Measurements from ENCODE around the gene ARHGAP35. TPM values are rescaled to one million over a fixed set of nuclear protein-coding genes. Genes with fewer than 3 reads are reported as not detected.

Gene ARHGAP35
- total RNA-seq, 2 donors from 2014 or later = 59.1 to 76.5 TPM

DNA sequence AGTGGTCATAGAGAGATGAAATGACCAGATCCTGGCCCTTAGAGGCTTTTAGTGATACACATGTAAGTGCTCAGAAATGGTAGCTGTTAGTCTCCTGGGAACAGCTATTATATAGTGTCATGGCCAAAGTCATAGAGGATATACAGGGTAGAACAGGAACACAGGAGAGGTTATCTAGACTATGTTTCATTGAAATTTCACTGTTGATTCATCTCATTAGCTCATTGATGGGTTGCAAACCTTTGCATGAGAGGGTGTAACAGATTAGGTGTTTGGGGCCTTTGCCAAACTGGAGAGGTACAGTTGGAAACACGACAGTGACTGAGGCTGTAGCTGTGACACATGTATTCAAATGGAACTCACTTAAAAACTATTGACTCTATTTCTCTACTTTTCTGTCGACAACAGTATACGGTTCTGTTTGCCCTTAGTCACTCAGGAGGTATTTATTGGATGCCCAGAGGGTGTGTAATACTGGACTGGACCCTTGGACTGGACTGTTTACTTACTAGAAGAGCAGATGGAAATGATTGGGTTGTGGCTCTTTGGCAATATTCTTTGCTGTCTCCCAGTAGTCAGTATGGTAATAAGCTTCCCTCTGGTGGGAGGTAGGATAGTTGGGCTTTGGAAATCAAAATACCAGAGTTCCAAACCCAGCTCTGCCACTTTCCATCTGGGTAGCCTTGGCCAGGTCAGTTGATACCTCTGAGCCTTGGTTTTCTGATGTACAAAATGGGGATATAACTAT lies 29.8 kb downstream of the ARHGAP35 start:
- Histone ChIP-seq H3K9me3 (peaks cover 0 to 4% of the 10 kb centered on the region in 2 donors), H3K27me3 (no peaks in the 10 kb centered on the region), H3K36me3 (no peaks in the 10 kb centered on the region), H3K4me1 (peaks cover 0 to 13% of the 10 kb centered on the region in 2 donors), H3K27ac (peak overlapping the region in 1 of 2 donors; percentile 4), H3K4me3 (no peak overlapping the region)
- DNase-seq (ENCODE audit: low spot score) = no peak
- TF ChIP-seq, protein P1, sequence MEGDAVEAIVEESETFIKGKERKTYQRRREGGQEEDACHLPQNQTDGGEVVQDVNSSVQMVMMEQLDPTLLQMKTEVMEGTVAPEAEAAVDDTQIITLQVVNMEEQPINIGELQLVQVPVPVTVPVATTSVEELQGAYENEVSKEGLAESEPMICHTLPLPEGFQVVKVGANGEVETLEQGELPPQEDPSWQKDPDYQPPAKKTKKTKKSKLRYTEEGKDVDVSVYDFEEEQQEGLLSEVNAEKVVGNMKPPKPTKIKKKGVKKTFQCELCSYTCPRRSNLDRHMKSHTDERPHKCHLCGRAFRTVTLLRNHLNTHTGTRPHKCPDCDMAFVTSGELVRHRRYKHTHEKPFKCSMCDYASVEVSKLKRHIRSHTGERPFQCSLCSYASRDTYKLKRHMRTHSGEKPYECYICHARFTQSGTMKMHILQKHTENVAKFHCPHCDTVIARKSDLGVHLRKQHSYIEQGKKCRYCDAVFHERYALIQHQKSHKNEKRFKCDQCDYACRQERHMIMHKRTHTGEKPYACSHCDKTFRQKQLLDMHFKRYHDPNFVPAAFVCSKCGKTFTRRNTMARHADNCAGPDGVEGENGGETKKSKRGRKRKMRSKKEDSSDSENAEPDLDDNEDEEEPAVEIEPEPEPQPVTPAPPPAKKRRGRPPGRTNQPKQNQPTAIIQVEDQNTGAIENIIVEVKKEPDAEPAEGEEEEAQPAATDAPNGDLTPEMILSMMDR (IDR thresholded peaks at IDR 0.05) = no peak

DNA sequence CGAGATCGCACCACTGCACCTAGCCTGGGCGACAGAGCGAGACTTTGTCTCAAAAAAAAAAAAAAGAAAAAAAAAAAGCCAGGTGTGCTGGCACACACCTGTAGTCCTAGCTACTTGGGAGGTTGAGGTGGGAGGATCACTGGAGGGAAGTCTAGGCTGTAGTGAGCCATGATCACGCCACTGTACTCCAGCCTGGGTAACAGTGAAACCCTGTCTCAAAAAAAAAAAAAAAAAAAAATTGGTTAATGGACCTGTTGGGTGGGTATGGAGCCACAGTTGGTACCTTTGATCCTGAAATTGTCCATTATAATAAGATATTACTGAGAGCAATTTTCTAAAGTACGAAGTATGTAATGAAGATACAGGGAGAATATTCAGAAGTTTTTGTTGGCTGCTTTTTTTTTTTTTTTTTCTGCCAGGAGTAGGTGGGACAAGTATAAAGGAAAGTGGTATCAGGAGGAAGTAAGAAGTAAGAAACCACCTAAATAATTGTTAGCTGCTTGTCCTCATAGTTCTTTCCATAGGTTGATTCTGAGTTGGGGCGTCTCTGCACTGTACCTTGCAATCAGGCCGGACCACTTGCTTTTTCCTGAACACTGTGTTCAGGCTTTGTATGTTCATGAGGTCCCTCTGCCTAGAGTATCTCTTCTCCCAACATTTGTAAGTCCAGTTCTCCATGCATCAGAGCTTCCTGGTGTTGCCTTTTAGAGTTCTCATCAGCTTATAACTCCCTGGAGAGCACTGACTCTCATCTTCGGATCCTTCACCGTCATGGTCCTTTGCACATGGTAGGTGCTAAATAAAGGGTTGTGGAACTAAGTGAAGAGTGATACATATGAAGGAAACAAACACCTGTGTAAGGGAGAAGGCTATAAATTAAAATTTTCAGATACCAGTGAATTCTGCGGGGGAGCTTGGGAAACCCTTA lies 31.7 kb downstream of the ARHGAP35 start:
- DNase-seq (ENCODE audit: low spot score) = no peak
- no peak overlapping the region for H3K27ac ChIP-seq
- no peaks in the 10 kb centered on the region for H3K36me3 ChIP-seq
- peaks cover 0 to 7% of the 10 kb centered on the region in 2 donors for H3K4me1 ChIP-seq
- TF ChIP-seq, protein P1 (IDR thresholded peaks at IDR 0.05) = no peak
- H3K4me3 ChIP-seq = no peak overlapping the region
- no peaks in the 10 kb centered on the region for H3K9me3 ChIP-seq
- H3K27me3 ChIP-seq = no peaks in the 10 kb centered on the region

DNA sequence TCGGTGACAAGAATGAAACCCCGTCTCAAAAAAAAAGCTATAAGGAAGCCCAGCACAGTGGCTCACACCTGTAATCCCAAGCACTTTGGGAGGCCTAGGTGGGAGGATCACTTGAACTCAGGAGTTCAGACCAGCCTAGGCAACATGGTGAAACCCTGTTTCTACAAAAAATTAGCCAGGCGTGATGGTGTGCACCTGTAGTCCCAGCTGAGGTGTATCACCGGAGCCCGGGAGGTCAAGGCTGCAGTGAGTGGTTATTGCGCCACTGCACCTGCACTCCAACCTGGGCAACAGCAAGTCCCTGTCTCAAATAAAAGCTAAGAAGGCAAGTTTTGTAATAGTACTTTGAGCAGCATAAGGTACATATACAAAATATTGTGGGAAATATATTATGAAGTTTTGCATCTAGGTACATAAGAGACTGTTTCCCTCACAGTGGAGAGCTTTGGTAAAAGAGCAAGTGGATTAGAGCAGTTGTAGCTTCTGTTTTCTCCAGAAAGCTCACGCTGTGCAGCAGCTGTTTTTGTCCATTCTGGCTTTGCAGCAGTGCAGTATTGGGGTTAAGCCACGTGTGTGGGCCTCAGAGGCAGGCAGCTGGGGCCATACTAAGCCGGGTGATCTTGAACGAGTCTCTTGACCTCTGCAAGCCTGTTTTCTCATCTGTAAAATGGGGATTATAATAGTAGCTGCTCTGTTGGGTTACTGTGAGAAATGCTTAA lies 35.4 kb downstream of the ARHGAP35 start:
- H3K4me3 ChIP-seq = no peak overlapping the region
- H3K36me3 ChIP-seq = no peaks in the 10 kb centered on the region
- DNase-seq (ENCODE audit: low spot score) = no peak
- no peaks in the 10 kb centered on the region for H3K9me3 ChIP-seq
- H3K27ac ChIP-seq = no peak overlapping the region
- TF ChIP-seq, protein P1 (IDR thresholded peaks at IDR 0.05) = no peak
- peaks cover 0 to 11% of the 10 kb centered on the region in 2 donors for H3K4me1 ChIP-seq
- no peaks in the 10 kb centered on the region for H3K27me3 ChIP-seq

GRCh38 chr19:46898731-46899130 lies 37.9 kb downstream of the ARHGAP35 start:
- H3K4me1 ChIP-seq = peaks cover 0 to 36% of the 10 kb centered on the region in 2 donors
- no peak overlapping the region for H3K4me3 ChIP-seq
- no peak overlapping the region for H3K27ac ChIP-seq
- TF ChIP-seq, protein P1 (IDR thresholded peaks at IDR 0.05) = no peak
- no peaks in the 10 kb centered on the region for H3K27me3 ChIP-seq
- no peaks in the 10 kb centered on the region for H3K36me3 ChIP-seq
- H3K9me3 ChIP-seq = no peaks in the 10 kb centered on the region
- DNase-seq (ENCODE audit: low spot score) = no peak

DNA sequence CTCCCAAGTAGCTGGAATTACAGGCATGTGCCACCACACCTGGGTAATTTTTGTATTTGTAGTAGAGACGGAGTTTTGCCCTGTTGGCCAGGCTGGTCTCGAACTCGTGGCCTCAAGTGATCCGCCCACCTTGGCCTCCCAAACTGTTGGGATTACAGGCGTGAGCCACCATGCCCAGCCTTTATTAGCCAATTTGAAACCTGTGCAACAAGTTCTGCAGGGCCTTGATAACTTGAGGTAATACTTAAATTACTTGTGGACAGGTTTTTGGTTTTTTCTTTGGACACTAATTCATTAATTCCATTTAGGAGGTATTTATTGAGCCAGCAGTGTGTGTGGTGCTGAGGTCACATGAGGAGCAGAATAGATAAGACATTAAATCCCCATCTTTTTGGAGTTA lies 39.5 kb downstream of the ARHGAP35 start:
- Histone ChIP-seq H3K4me1 (peaks cover 0 to 52% of the 10 kb centered on the region in 2 donors), H3K9me3 (no peaks in the 10 kb centered on the region), H3K27ac (no peak overlapping the region), H3K36me3 (no peaks in the 10 kb centered on the region), H3K27me3 (no peaks in the 10 kb centered on the region), H3K4me3 (no peak overlapping the region)
- TF ChIP-seq, protein P1 (IDR thresholded peaks at IDR 0.05) = no peak
- DNase-seq (ENCODE audit: low spot score) = no peak

All from right atrium auricular region (tissue), 2 donors.